HCT116 (cell line): ENCODE measurements around the gene SCCPDH. TPM values are rescaled to one million over a fixed set of nuclear protein-coding genes. Genes with fewer than 3 reads are reported as not detected.

Source experiments
- ATAC-seq: fragments of 200-7000 bp; cut with Tn5 transposase; 2 replicates; pipeline ENCODE4 v1.9.1; 2020; ENCODE audit warnings: mild to moderate bottlenecking, moderate library complexity
- BruUV-seq: library from RNA; stranded (reverse); fragments of 400-500 nt; replicated peaks from 2 replicates; lab custom pipeline; 2021; lab: Mats Ljungman, UMichigan
- CTCF ChIA-PET: fragments of 300-600 bp; sonication (Branson Sonifier 250); formaldehyde crosslinking; loops from one replicate; lab custom pipeline; 2021; ENCODE audit warnings: antibody characterized with exemption; lab: Charles Lee
- POLR2A ChIA-PET: fragments of 300-600, 350-600 bp; sonication (Branson Sonifier 250); formaldehyde crosslinking; loops from one replicate; lab custom pipeline; 2021; ENCODE audit warnings: antibody characterized with exemption; lab: Charles Lee
- RAD21 ChIA-PET, 2 experiments: fragments of 300-600 bp; sonication (Branson Sonifier 250); formaldehyde crosslinking; loops; one replicate each; lab custom pipeline; 2023; ENCODE audit warnings: low total read pairs in 2 of 2; ENCODE audit not compliant: uncharacterized antibody in 2 of 2, unreplicated experiment in 2 of 2, low non-redundant PET in 1 of 2; lab: Charles Lee
- DNase-seq: peaks from one replicate; pipeline ENCODE4 v3.0.0-alpha.2; 2010; ENCODE audit warnings: low read depth, low spot score
- H2AFZ ChIP-seq: fragments of 200-600 bp; shearing (Covaris generic), sonication (generic); 2 replicates; pipeline ENCODE4 v1.6.1; 2017; ENCODE audit warnings: low read depth, mixed run types, mixed read lengths, antibody characterized with exemption, low read length; ENCODE audit not compliant: poor library complexity, severe bottlenecking
- H3K27ac ChIP-seq: 2 replicates; pipeline ENCODE4 v1.5.1; 2012; ENCODE audit warnings: low read depth, low read length
- H3K27me3 ChIP-seq: fragments of 200-600 bp; sonication (generic); 2 replicates; pipeline ENCODE4 v1.6.1; 2016; ENCODE audit warnings: mixed run types, low read length, mixed read lengths; ENCODE audit not compliant: insufficient read depth
- H3K36me3 ChIP-seq, 2 experiments: fragments of 200-500 bp in 1 of 2; fragments of 200-600 bp in 1 of 2; sonication (Bioruptor generic) in 1 of 2; sonication (generic) in 1 of 2; 2 replicates each; pipeline versions ENCODE4 v1.5.1 to v1.6.1; 2014 to 2016; ENCODE audit warnings: low read length in 2 of 2, inconsistent platforms in 1 of 2, mixed read lengths in 1 of 2, mixed run types in 1 of 2; ENCODE audit not compliant: insufficient read depth in 2 of 2, control insufficient read depth in 1 of 2
- H3K4me1 ChIP-seq, 2 experiments: fragments of 200-600 bp in 1 of 2; sonication (generic) in 1 of 2; 2 replicates each; pipeline versions ENCODE4 v1.5.1 to v1.6.1; 2012 to 2017; ENCODE audit warnings: low read length in 2 of 2, inconsistent platforms in 1 of 2, mild to moderate bottlenecking in 1 of 2, mixed read lengths in 1 of 2, mixed run types in 1 of 2, moderate library complexity in 1 of 2; ENCODE audit not compliant: insufficient read depth in 2 of 2, control insufficient read depth in 1 of 2
- H3K4me2 ChIP-seq: fragments of 200-600 bp; sonication (generic); 2 replicates; pipeline ENCODE4 v1.6.1; 2017; ENCODE audit warnings: mixed run types, low read length, mixed read lengths
- H3K4me3 ChIP-seq, 2 experiments: fragments of 200-600 bp in 1 of 2; sonication (generic) in 1 of 2; replicated peaks in 1 of 2; 2 replicates each; pipeline ENCODE4 v1.5.1; 2011 to 2016; ENCODE audit warnings: low read length in 2 of 2, control low read depth in 1 of 2, low read depth in 1 of 2, mild to moderate bottlenecking in 1 of 2, mixed read lengths in 1 of 2, mixed run types in 1 of 2
- H3K79me2 ChIP-seq: fragments of 200-600 bp; sonication (generic); 2 replicates; pipeline ENCODE4 v1.6.1; 2017; ENCODE audit warnings: mild to moderate bottlenecking, mixed run types, low read length, moderate library complexity, mixed read lengths; ENCODE audit not compliant: insufficient read depth
- H3K9ac ChIP-seq: fragments of 200-600 bp; sonication (generic); 2 replicates; pipeline ENCODE4 v1.6.1; 2016; ENCODE audit warnings: low read length, mixed read lengths
- H3K9me2 ChIP-seq: fragments of 200-600 bp; sonication (generic), shearing (Covaris generic); 2 replicates; pipeline ENCODE4 v1.6.1; 2017; ENCODE audit warnings: mixed run types, mild to moderate bottlenecking, moderate library complexity; ENCODE audit not compliant: insufficient read depth
- H3K9me3 ChIP-seq, 2 experiments: fragments of 200-500 bp in 1 of 2; fragments of 200-600 bp in 1 of 2; sonication (Bioruptor generic) in 1 of 2; sonication (generic) in 1 of 2; 2 replicates each; pipeline ENCODE4 v1.6.1; 2014 to 2017; ENCODE audit warnings: low read length in 2 of 2, mixed read lengths in 2 of 2, inconsistent platforms in 1 of 2, low read depth in 1 of 2, mild to moderate bottlenecking in 1 of 2, mixed run types in 1 of 2, moderate library complexity in 1 of 2; ENCODE audit not compliant: control insufficient read depth in 1 of 2, insufficient read depth in 1 of 2
- H4K20me1 ChIP-seq: fragments of 200-600 bp; sonication (generic), shearing (Covaris generic); 2 replicates; pipeline ENCODE4 v1.6.1; 2017; ENCODE audit warnings: mixed run types, mild to moderate bottlenecking, moderate library complexity; ENCODE audit not compliant: insufficient read depth
- CTCF ChIP-seq, 3 experiments: fragments of 200-600 bp in 1 of 3; sonication (generic) in 1 of 3; IDR thresholded peaks in 2 of 3; conservative IDR thresholded peaks in 1 of 3; 2 replicates each; pipeline ENCODE4 v1.5.1; 2012 to 2017; ENCODE audit warnings: low read depth in 2 of 3, low read length in 2 of 3, antibody characterized with exemption in 1 of 3, borderline replicate concordance in 1 of 3, control low read depth in 1 of 3, mild to moderate bottlenecking in 1 of 3, mixed read lengths in 1 of 3, mixed run types in 1 of 3, moderate library complexity in 1 of 3; ENCODE audit not compliant: insufficient read depth in 1 of 3
- ELF1 ChIP-seq: IDR thresholded peaks from 2 replicates; pipeline ENCODE4 v1.6.1; 2012; ENCODE audit warnings: low read depth, borderline replicate concordance
- FOSL1 ChIP-seq: IDR thresholded peaks from 2 replicates; pipeline ENCODE4 v1.6.1; 2012; ENCODE audit warnings: low read depth
- JUND ChIP-seq: IDR thresholded peaks from 2 replicates; pipeline ENCODE4 v1.6.1; 2012
- RAD21 ChIP-seq: IDR thresholded peaks from 2 replicates; pipeline ENCODE4 v1.6.1; 2012; ENCODE audit warnings: low read depth, mild to moderate bottlenecking
- SIN3A ChIP-seq: IDR thresholded peaks from 2 replicates; pipeline ENCODE4 v1.6.1; 2012; ENCODE audit warnings: low read depth
- SP1 ChIP-seq: IDR thresholded peaks from 2 replicates; pipeline ENCODE4 v1.6.1; 2012; ENCODE audit warnings: low read depth
- ZBTB33 ChIP-seq: IDR thresholded peaks from 2 replicates; pipeline ENCODE4 v1.6.1; 2011; ENCODE audit warnings: mild to moderate bottlenecking, low read length, moderate library complexity; ENCODE audit not compliant: insufficient replicate concordance; ENCODE audit errors: extremely low read depth
- ZFX ChIP-seq: fragments of 450-650 bp; IDR thresholded peaks from 2 replicates; pipeline ENCODE4 v1.6.1; 2017
- ZNF274 ChIP-seq: fragments of 200-500 bp; sonication (Bioruptor generic); IDR thresholded peaks from 2 replicates; pipeline ENCODE4 v1.6.1; 2014; ENCODE audit warnings: mild to moderate bottlenecking, low read depth, low read length, inconsistent platforms
- intact Hi-C: fragments of 100-400 bp; cut with micrococcal nuclease; formaldehyde crosslinking; loops from 2 replicates; pipeline ENCODE4 v1.10.0; 2022
- total RNA-seq: library from RNA; stranded (reverse); gene quantifications from one replicate; pipeline ENCODE4 v1.2.1, GENCODE V29; 2021; ENCODE audit not compliant: unreplicated experiment

The SCCPDH gene
- total RNA-seq, 1 experiment from 2014 or later = 0.30 TPM

GRCh38 chr1:246677842-246678241, 46.4 kb upstream of the SCCPDH start:
- CTCF ChIA-PET = interaction anchor here (1.4 kb wide), 1 partner anchor 11 kb away, joined by 3 read pairs; no protein-coding TSS in a partner anchor
- no peaks in the 10 kb centered on the region for H4K20me1 ChIP-seq
- ATAC-seq (no peak), DNase-seq (no peak)
- no peak overlapping the region for H3K4me3 ChIP-seq
- no TSS peak for BruUV-seq
- H3K79me2 ChIP-seq = no peaks in the 10 kb centered on the region
- RAD21 ChIA-PET = no interaction called here
- no peaks in the 10 kb centered on the region for H3K36me3 ChIP-seq
- no peak overlapping the region for H3K4me2 ChIP-seq
- no peak for TF ChIP-seq CTCF (IDR thresholded peaks at IDR 0.05 in 2 of 3, conservative IDR thresholded peaks at IDR 0.05 in 1 of 3; ENCODE audit: borderline replicate concordance in 1 of 3, insufficient read depth in 1 of 3, low read depth in 2 of 3, low read length in 2 of 3)
- intact Hi-C loops = no loop called here
- H3K9me2 ChIP-seq = no peaks in the 10 kb centered on the region
- H3K9ac ChIP-seq = no peak overlapping the region
- H3K4me1 ChIP-seq = no peaks in the 10 kb centered on the region
- no peak overlapping the region for H3K27ac ChIP-seq
- no peaks in the 10 kb centered on the region for H3K9me3 ChIP-seq
- H3K27me3 ChIP-seq = no peaks in the 10 kb centered on the region
- POLR2A ChIA-PET = no interaction called here
- no peak overlapping the region for H2AFZ ChIP-seq

DNA sequence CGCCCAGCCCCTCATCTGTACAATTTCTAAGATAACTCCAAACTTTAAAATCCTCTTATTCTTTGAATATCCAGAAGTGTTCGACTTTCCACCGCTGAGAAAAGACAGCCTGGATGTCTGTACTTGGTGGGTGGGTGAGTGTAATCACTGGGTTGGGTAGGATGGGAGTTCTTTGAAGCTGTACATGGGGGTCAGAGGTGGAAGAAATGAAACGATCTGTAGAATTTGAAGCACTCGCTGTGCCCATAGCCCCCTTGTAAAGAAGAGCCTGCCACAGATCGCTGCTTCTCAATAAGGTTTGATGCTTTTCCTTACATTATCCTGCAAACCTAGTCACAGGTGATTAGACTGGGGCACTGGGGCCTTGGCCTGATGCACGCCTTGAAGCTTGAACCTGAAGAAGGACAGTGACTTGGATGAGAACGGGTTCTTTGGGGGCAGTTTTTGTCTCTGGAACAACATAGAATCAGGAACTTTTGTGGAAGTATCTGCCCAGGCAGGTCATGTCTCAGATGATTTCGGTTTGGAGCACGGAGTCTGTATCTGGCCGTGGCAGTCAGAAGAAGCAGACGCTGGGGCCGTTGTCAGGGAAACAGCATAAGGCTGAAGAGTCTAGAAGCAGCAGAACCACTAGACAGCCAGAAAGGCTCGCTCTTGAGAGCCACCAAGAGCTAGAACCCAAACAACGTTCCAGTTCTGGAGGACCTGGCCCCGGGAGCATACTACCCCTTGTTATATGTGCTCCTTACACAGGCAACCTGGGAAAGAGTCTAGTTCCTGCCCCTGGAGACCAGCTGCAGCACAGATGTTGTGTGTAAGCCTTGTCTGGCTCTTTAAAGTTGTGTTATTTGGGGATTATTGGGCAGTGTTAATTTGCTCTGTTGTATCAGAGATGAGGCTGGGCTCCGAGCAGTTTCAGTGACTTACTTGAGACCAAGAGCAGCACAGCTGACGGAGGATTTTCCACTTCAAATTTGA, 45.1 kb upstream of the SCCPDH start:
- Histone ChIP-seq H3K79me2 (no peaks in the 10 kb centered on the region), H3K4me1 (no peaks in the 10 kb centered on the region), H3K4me3 (no peak overlapping the region), H4K20me1 (no peaks in the 10 kb centered on the region), H3K36me3 (no peaks in the 10 kb centered on the region), H3K27me3 (no peaks in the 10 kb centered on the region), H3K9me3 (no peaks in the 10 kb centered on the region), H3K9me2 (no peaks in the 10 kb centered on the region), H2AFZ (no peak overlapping the region), H3K4me2 (no peak overlapping the region), H3K27ac (no peak overlapping the region), H3K9ac (no peak overlapping the region)
- RAD21 ChIA-PET = no interaction called here
- ATAC-seq (no peak), DNase-seq (no peak)
- BruUV-seq = no TSS peak
- POLR2A ChIA-PET = no interaction called here
- CTCF ChIA-PET = interaction anchor here (1.6 kb wide), 1 partner anchor 10 kb away, joined by 3 read pairs; no protein-coding TSS in a partner anchor
- intact Hi-C loops = no loop called here
- TF ChIP-seq SP1 (no peak), ZFX (no peak), ZNF274 (no peak), RAD21 (no peak), JUND (no peak), SIN3A (no peak), ZBTB33 (no peak), FOSL1 (no peak), ELF1 (no peak)
